SK-N-SH treated with all-trans-retinoic acid at 6 μM for 48 hours (cell line): ENCODE results near the gene SLC7A10.

ENCODE experiments used
- ATAC-seq: fragments of 200-7000 bp; cut with Tn5 transposase; 3 replicates; pipeline ENCODE4 v1.9.1; 2020; ENCODE audit warnings: mild to moderate bottlenecking, moderate library complexity
- ARNTL ChIP-seq: fragments of 450-650 bp; formaldehyde crosslinking; IDR thresholded peaks from 2 replicates; pipeline ENCODE4 v1.5.0; 2020; ENCODE audit warnings: low read depth, mild to moderate bottlenecking, moderate library complexity, borderline replicate concordance
- BACH2 ChIP-seq: fragments of 250-450 bp; sonication (Bioruptor Pico); IDR thresholded peaks from 2 replicates; pipeline ENCODE4 v1.9.0; 2021; ENCODE audit warnings: mild to moderate bottlenecking, borderline replicate concordance
- CSDC2 ChIP-seq: fragments of 250-450 bp; sonication (Bioruptor Pico); IDR thresholded peaks from 2 replicates; pipeline ENCODE4 v1.5.0; 2020; ENCODE audit warnings: mild to moderate bottlenecking, moderate library complexity
- GLIS3 ChIP-seq: fragments of 250-450 bp; sonication (Bioruptor Pico); IDR thresholded peaks from 2 replicates; pipeline ENCODE4 v1.5.0; 2020; ENCODE audit warnings: mild to moderate bottlenecking, moderate library complexity
- ISL1 ChIP-seq: fragments of 250-450 bp; sonication (Bioruptor Pico); IDR thresholded peaks from 2 replicates; pipeline ENCODE4 v2.1.2; 2022; ENCODE audit warnings: mild to moderate bottlenecking, moderate library complexity
- OSR1 ChIP-seq: fragments of 250-450 bp; sonication (Bioruptor Pico); IDR thresholded peaks from 2 replicates; pipeline ENCODE4 v1.8.0; 2022; ENCODE audit warnings: moderate library complexity, mild to moderate bottlenecking, inconsistent platforms
- POU6F1 ChIP-seq: fragments of 250-450 bp; sonication (Bioruptor Pico); IDR thresholded peaks from 2 replicates; pipeline ENCODE4 v1.8.0; 2021; ENCODE audit warnings: low read depth, mild to moderate bottlenecking, moderate library complexity, borderline replicate concordance
- PPARA ChIP-seq: fragments of 250-450 bp; sonication (Bioruptor Pico); IDR thresholded peaks from 2 replicates; pipeline ENCODE4 v1.5.0; 2020; ENCODE audit warnings: mild to moderate bottlenecking, borderline replicate concordance
- RARB ChIP-seq: fragments of 250-450 bp; sonication (Bioruptor Pico); IDR thresholded peaks from 2 replicates; pipeline ENCODE4 v1.8.0; 2021; ENCODE audit warnings: mild to moderate bottlenecking, moderate library complexity
- SNAI2 ChIP-seq: fragments of 250-450 bp; sonication (Bioruptor Pico); IDR thresholded peaks from 2 replicates; pipeline ENCODE4 v1.5.0; 2020; ENCODE audit warnings: mild to moderate bottlenecking, moderate library complexity
- TCF4 ChIP-seq: fragments of 250-450 bp; sonication (Bioruptor Pico); IDR thresholded peaks from 2 replicates; pipeline ENCODE4 v1.8.0; 2021; ENCODE audit warnings: mild to moderate bottlenecking, moderate library complexity, borderline replicate concordance
- TOX ChIP-seq: fragments of 250-450 bp; sonication (Bioruptor Pico); IDR thresholded peaks from 2 replicates; pipeline ENCODE4 v1.8.0; 2021; ENCODE audit warnings: mild to moderate bottlenecking, moderate library complexity, borderline replicate concordance
- ZC3H10 ChIP-seq: fragments of 250-450 bp; sonication (Bioruptor Pico); IDR thresholded peaks from 2 replicates; pipeline ENCODE4 v1.5.1; 2021; ENCODE audit warnings: mild to moderate bottlenecking, moderate library complexity
- ZFP3 ChIP-seq: fragments of 250-450 bp; sonication (Bioruptor Pico); IDR thresholded peaks from 2 replicates; pipeline ENCODE4 v1.5.0; 2020; ENCODE audit warnings: mild to moderate bottlenecking, moderate library complexity
- ZFP30 ChIP-seq: fragments of 450-650 bp; formaldehyde crosslinking; IDR thresholded peaks from 2 replicates; pipeline ENCODE4 v1.5.0; 2022; ENCODE audit warnings: mild to moderate bottlenecking, moderate library complexity
- ZNF565 ChIP-seq: fragments of 450-650 bp; formaldehyde crosslinking; conservative IDR thresholded peaks from 2 replicates; pipeline ENCODE4 v1.5.0; 2020; ENCODE audit warnings: low read depth, mild to moderate bottlenecking, moderate library complexity
- ZNF70 ChIP-seq: fragments of 450-650 bp; formaldehyde crosslinking; IDR thresholded peaks from 2 replicates; pipeline ENCODE4 v1.5.0; 2020; ENCODE audit warnings: mild to moderate bottlenecking, moderate library complexity
- ZNF8 ChIP-seq: fragments of 450-650 bp; formaldehyde crosslinking; IDR thresholded peaks from 2 replicates; pipeline ENCODE4 v1.5.0; 2020; ENCODE audit warnings: mild to moderate bottlenecking, moderate library complexity
- TF ChIP-seq, protein P1 (sequence below): fragments of 250-450 bp; sonication (Bioruptor Pico); IDR thresholded peaks from 2 replicates; pipeline ENCODE4 v1.5.1; 2021; ENCODE audit warnings: mild to moderate bottlenecking, moderate library complexity
- TF ChIP-seq, protein P2 (sequence below): fragments of 250-450 bp; sonication (Bioruptor Pico); IDR thresholded peaks from 2 replicates; pipeline ENCODE4 v1.8.0; 2020; ENCODE audit warnings: mild to moderate bottlenecking, moderate library complexity, borderline replicate concordance
- TF ChIP-seq, protein P3 (sequence below): fragments of 250-450 bp; sonication (Bioruptor Pico); IDR thresholded peaks from 2 replicates; pipeline ENCODE4 v1.5.0; 2020; ENCODE audit warnings: mild to moderate bottlenecking, moderate library complexity
- TF ChIP-seq, protein P4 (sequence below): fragments of 250-450 bp; sonication (Bioruptor Pico); IDR thresholded peaks from 2 replicates; pipeline ENCODE4 v1.5.1; 2020; ENCODE audit warnings: low read depth, mild to moderate bottlenecking, moderate library complexity

The SLC7A10 gene

DNA sequence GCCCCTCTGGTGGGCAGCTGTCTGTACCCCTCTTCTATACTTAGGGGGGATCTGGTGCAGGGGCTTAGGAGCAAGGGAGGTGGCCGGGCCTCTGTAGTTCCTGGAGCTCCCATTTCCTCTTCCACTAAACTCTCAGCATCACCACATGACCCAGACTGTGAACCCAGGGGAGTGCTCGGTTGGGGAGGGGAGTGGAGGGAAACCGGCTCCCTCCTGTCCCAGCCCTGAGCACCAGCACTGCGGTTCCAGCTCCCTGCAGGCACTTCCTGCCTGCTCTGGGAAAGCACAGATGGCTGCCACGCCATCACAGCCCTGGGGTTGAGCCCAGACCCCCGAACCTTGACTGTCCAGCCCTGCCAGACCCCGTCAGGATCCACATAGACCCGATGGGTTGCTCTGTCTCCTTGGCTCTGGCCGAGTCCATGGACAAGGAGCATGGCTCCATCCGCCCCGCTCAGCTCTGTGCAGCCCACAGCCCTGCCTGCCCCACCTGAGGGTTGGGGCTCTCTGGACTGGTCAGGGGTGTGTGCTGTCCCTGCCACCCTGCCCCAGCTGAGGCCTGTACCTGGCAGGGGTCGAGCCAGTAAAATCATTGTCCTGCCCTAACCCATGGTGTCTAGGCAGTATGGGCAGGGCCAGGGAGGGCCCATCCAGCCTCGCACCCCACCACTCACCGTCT is 36.0 kb upstream of the SLC7A10 start:
- ATAC-seq, result no peak

DNA sequence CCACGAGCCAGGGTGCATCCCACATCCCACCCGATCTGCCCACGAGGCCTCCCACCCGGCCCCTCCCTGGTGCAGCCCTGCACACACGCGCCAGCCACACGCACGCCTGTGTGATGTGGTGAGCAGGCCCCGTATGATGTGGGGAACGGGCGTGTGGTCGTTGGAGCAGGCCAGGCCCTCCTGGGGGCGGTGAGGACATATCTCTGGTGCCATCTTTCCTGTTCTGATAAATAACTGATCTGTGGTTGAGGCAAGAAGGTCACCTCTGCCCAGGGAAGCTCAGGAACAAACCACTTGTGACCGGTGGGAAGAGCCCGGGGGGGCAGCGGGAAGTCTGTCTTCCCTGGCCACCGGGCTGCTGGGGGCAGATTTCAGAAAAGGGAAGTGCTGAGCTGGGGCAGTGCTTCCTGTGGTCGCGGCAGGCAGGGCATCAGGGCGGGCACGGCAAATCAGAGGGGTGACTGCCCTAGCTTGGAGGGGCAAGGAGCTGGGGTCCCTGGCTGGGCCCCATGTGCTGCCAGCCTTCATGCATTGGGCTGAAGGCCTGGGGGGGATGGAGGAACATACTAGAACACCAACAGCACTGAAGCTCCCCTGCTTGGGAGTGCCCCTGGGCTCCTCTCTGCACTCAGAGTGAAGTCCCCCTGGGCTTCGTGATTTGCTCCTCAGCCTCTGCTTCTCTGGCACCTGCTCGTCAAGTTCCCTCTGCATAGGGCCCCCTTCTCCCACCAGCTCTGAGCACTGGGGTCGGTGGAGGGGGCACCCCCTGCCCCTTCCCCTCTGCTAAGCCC is 35.2 kb upstream of the SLC7A10 start:
- TF ChIP-seq CSDC2 (no peak), ZC3H10 (CRISPR knock-in tag) (no peak), ARNTL (CRISPR knock-in tag) (no peak), SNAI2 (no peak), GLIS3 (CRISPR knock-in tag) (no peak)
- no peak for ATAC-seq

More for the DNA sequence above, 36.0 kb upstream of the SLC7A10 start:
- no peak for TF ChIP-seq TOX (CRISPR knock-in tag)
- no peak for TF ChIP-seq ARNTL (CRISPR knock-in tag)
- no peak for TF ChIP-seq ZFP30
- TF ChIP-seq PPARA (CRISPR knock-in tag), result no peak
- no peak for TF ChIP-seq ZC3H10 (CRISPR knock-in tag)
- no peak for TF ChIP-seq GLIS3 (CRISPR knock-in tag)
- no peak for TF ChIP-seq BACH2
- TF ChIP-seq RARB, result no peak
- TF ChIP-seq ZNF70, result no peak
- TF ChIP-seq, protein P1, sequence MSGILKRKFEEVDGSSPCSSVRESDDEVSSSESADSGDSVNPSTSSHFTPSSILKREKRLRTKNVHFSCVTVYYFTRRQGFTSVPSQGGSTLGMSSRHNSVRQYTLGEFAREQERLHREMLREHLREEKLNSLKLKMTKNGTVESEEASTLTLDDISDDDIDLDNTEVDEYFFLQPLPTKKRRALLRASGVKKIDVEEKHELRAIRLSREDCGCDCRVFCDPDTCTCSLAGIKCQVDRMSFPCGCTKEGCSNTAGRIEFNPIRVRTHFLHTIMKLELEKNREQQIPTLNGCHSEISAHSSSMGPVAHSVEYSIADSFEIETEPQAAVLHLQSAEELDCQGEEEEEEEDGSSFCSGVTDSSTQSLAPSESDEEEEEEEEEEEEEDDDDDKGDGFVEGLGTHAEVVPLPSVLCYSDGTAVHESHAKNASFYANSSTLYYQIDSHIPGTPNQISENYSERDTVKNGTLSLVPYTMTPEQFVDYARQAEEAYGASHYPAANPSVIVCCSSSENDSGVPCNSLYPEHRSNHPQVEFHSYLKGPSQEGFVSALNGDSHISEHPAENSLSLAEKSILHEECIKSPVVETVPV (CRISPR knock-in tag), result no peak
- no peak for TF ChIP-seq TCF4 (CRISPR knock-in tag)
- TF ChIP-seq, protein P2, sequence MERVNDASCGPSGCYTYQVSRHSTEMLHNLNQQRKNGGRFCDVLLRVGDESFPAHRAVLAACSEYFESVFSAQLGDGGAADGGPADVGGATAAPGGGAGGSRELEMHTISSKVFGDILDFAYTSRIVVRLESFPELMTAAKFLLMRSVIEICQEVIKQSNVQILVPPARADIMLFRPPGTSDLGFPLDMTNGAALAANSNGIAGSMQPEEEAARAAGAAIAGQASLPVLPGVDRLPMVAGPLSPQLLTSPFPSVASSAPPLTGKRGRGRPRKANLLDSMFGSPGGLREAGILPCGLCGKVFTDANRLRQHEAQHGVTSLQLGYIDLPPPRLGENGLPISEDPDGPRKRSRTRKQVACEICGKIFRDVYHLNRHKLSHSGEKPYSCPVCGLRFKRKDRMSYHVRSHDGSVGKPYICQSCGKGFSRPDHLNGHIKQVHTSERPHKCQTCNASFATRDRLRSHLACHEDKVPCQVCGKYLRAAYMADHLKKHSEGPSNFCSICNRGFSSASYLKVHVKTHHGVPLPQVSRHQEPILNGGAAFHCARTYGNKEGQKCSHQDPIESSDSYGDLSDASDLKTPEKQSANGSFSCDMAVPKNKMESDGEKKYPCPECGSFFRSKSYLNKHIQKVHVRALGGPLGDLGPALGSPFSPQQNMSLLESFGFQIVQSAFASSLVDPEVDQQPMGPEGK, result no peak
- no peak for TF ChIP-seq ZNF565 (CRISPR knock-in tag)
- no peak for TF ChIP-seq OSR1
- TF ChIP-seq, protein P3, sequence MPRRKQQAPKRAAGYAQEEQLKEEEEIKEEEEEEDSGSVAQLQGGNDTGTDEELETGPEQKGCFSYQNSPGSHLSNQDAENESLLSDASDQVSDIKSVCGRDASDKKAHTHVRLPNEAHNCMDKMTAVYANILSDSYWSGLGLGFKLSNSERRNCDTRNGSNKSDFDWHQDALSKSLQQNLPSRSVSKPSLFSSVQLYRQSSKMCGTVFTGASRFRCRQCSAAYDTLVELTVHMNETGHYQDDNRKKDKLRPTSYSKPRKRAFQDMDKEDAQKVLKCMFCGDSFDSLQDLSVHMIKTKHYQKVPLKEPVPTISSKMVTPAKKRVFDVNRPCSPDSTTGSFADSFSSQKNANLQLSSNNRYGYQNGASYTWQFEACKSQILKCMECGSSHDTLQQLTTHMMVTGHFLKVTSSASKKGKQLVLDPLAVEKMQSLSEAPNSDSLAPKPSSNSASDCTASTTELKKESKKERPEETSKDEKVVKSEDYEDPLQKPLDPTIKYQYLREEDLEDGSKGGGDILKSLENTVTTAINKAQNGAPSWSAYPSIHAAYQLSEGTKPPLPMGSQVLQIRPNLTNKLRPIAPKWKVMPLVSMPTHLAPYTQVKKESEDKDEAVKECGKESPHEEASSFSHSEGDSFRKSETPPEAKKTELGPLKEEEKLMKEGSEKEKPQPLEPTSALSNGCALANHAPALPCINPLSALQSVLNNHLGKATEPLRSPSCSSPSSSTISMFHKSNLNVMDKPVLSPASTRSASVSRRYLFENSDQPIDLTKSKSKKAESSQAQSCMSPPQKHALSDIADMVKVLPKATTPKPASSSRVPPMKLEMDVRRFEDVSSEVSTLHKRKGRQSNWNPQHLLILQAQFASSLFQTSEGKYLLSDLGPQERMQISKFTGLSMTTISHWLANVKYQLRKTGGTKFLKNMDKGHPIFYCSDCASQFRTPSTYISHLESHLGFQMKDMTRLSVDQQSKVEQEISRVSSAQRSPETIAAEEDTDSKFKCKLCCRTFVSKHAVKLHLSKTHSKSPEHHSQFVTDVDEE (CRISPR knock-in tag), result no peak
- no peak for TF ChIP-seq ZNF8 (CRISPR knock-in tag)
- TF ChIP-seq, protein P4, sequence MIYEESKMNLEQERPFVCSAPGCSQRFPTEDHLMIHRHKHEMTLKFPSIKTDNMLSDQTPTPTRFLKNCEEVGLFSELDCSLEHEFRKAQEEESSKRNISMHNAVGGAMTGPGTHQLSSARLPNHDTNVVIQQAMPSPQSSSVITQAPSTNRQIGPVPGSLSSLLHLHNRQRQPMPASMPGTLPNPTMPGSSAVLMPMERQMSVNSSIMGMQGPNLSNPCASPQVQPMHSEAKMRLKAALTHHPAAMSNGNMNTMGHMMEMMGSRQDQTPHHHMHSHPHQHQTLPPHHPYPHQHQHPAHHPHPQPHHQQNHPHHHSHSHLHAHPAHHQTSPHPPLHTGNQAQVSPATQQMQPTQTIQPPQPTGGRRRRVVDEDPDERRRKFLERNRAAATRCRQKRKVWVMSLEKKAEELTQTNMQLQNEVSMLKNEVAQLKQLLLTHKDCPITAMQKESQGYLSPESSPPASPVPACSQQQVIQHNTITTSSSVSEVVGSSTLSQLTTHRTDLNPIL (CRISPR knock-in tag), result no peak
- TF ChIP-seq CSDC2, result no peak
- TF ChIP-seq SNAI2, result no peak

- ATAC-seq, result no peak
- TF ChIP-seq, protein P2, result no peak
- TF ChIP-seq ISL1 (CRISPR knock-in tag) (no peak), ZNF70 (no peak), ZNF565 (CRISPR knock-in tag) (no peak), ZFP3 (CRISPR knock-in tag) (no peak), ZC3H10 (CRISPR knock-in tag) (no peak), SNAI2 (no peak), TCF4 (CRISPR knock-in tag) (no peak), POU6F1 (no peak), ARNTL (CRISPR knock-in tag) (no peak)
- TF ChIP-seq, protein P1 (CRISPR knock-in tag), result no peak
These were observed 33.9 kb upstream of the SLC7A10 start for GRCh38 chr19:33259539-33259938.
